CD4-positive, alpha-beta T cell treated with Interleukin-21 for 1 hour (primary cell): ENCODE data around the gene PIK3C2A.

ENCODE experiments used
- DNase-seq: peaks from one replicate; pipeline ENCODE4 v3.0.0-alpha.2; 2020

PIK3C2A gene

GRCh38 chr11:17214338-17214737, 6.6 kb upstream of the PIK3C2A start:
- DNase-seq, result no peak

- no peak for DNase-seq
Measured at GRCh38 chr11:17211286-17211685, 3.5 kb upstream of the PIK3C2A start.

DNA sequence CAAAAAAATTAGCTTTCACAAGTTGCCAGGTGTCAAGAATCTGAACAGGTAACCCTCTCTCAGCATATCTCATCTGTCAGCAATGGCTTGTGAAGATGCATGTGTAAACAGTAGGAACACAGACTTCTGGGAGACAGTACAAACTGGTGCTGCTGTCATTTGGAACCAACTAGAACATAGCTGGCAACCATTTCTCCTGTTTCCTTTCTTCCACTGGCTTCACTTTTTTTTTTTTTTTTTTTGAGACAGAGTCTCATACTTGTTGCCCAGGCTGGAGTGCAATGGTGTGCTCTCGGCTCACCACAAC, 2.1 kb upstream of the PIK3C2A start:
- DNase-seq, result no peak

DNA sequence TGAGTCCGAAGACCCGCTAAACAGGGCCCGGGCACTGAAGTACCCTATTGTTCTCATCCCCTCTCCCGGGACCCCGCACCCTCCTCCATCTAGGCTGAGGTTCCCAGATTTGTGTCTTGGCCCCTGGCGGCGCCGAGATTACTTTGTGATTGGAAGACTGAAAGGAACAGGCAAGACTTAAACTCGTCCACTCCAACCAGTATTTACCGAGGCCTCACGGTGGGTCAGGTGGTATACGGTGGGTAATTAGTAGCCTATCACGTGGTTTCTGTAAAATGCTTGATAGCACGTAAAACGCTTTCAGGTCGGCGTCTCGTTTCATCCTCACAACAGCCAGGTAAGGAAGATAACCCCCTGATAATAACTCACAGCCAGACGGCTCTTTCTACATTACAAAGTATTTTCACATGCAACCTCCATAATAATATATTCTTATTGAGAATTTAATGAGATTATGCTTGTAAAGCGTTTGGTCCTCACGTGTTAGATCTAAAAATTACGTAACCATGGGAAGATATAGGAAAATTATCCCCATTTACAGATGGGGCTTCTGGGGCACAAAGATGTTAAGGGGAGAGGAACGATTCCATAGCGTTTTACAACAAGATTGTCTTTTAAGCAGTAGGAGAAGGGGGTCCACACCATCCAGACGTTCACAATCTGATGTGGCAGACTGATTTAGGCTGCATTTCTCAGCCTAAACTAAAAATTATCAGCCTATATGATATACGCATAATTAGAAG, 642 bp upstream of the PIK3C2A start:
- peak; percentile 66 for DNase-seq

DNA sequence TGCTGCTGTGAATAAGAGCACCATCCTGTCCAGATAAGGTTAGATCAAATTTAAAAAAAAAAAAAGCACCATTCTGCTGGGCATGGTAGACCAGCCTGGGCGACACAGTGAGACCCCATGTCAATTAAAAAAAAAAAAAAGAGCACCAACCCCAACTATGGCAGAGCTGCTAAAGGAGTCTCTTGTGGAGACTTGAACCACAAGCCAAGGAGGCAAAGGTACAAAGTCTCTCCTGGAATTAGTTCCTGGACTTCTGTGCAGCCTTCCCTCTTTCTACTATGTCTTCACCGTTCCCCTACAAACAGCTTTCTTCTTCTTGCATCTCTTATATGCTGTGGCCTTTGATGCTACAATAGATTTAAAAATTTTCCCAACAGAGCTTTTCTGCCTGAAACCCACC, 1.3 kb downstream of the PIK3C2A start:
- no peak for DNase-seq

DNA sequence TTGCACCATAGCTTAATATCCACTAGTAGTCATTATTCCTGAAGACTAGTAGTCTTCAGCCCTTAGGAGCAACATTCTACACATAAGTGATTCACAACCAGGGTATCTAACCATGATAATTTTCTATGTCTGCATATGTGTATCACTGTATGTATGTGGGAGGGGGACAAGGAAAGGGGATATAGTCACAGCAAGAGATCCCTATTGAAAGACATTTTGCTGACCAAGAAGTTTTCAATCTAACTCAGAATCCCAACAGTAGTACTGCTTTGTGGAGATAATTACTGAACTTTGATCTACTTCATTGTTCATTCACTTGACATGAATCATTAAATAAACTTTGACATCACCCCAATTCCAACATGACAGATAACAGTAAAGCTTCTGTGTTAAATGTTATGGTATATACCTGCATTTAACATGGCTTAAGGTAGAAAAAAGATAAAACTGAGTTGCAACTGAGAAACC, 10.3 kb downstream of the PIK3C2A start:
- no peak for DNase-seq

DNA sequence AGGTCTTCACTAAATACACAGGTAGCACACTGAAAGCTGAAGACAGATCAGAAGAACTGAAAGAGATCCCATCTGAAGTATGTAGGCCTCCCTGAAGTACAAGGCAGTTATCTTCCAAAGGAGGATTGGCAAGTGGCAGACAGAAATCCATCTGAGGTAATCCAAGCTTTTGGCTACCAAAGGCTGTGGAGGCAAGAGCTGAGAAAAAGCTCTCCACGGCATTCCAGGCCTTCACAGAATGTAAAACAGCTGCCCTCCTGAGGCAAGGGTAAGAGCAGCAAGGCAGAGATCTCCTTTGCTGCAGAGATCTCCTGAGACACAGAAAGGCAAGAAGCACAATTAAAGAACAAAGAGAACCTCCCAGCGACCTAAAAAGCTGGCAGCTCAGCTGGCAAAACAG, 19.1 kb downstream of the PIK3C2A start:
- no peak for DNase-seq

DNA sequence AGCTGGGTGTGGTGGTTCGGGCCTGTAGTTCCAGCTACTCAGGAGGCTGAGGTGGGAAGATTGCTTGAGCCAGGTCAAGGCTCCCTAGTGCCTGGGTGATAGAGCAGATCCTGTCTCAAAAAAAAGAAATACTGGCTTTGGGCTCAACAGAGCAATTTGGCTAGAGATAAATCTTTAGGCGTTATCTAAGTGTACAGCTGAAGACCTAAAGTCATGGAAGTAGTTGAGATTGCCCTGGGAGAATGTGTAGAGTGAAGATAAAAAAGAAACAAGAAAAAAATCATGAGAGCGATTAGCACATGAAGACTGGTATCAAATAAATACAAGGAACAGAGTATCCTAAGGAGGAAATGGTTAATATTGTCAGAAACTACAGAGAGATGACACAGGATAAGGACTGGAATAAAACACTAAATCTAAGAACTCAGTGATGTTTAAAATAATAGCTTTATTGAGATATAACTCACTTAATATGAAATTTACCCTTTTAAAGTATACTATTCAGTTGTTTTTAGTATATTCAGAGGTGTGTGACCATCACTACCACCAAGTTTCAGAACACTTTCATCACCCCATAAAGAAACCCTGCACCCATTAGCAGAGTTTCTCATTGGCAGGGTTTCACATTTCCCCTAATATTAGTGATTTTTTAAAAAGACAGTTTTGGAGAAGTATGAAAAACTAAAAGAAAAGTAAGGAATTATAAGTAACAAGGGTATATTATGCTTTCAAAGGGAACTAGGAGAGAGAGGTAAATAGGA, 20.7 kb downstream of the PIK3C2A start:
- no peak for DNase-seq

GRCh38 chr11:17185938-17186337, 21.8 kb downstream of the PIK3C2A start:
- no peak for DNase-seq

DNA sequence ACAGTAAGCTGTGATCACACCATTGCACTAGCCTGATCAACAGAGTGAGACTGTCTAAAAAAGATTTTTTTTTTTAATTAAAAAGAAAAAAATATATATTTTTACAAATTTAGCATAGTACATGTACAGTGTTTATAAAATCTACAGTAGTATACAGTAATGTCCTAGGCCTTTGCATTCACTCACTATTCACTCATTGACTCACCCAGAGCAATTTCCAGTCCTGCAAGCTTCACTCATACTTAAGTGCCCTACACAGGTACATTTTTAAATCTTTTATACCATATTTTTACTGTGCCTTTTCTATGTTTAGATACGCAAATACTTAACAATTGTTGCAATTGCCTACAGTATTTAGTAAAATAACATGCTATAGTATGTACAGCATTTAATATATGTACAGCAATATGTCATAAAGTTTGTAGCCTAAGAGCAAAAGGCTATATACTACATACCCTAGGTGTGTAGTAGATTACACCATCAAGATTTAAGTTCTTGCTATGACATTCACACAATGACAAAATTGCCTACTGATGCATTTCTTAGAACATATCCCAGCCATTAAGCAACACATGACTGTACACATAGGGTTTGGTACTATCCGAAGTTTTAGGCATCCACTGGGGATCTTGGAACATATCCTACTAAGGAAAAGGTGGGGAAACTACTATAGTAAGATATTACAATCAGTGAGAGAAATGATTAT, 22.8 kb downstream of the PIK3C2A start:
- no peak for DNase-seq

DNA sequence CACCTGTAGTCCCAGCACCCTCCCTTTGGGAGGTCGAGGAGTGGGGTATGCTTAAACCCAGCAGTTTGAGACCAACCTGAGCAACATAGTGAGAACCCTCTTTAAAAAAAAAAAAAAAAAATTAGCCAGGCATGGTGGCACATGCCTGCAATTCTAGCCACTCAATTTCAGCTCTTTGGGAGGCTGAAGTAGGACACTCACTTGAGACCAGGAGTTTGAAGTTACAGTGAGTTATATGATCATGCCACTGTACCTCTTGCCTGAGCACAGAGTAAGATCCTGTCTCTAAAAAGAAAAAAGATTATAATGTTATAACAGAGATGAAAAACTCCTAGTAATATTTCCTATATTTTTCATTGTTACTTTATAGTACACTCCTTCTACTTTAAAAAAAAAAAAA, 23.9 kb downstream of the PIK3C2A start:
- no peak for DNase-seq

DNA sequence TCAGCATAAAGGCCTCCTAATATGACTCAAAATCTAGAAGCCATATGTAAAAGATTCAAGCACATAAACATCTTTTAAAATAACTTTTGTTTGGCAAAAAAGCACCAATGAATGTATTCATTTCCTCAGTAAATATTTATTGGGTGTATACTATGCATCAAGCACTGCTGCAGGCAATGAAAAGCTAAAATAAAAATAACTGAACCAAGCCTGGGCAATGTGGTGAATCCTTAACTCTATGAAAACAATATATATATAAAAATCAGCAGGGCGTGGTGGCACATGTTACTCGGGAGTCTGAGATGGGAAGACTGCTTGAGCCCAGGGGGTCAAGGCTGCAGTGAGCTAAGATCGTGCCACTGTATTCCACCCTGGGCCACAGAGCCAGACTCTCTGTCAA, 27.8 kb downstream of the PIK3C2A start:
- no peak for DNase-seq

DNA sequence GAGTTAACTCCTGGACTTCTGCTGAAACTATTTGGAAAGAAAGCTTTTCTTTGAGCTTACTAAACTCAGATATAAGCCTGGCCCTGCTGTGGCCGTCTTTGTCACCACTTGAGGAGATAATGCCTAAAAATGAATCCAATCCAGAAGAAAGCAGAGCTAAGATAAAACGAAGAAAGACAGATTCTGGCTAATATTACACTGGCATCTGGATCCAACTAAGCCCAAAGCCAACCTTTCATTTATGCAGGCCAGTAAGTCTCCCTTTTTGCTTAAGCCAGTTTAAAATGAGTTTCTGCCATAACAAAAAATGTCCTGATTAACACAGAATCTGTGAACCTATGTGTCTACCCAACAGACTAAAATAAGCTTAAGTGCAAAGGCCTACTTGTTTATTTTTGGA, 34.5 kb downstream of the PIK3C2A start:
- DNase-seq, result no peak

DNA sequence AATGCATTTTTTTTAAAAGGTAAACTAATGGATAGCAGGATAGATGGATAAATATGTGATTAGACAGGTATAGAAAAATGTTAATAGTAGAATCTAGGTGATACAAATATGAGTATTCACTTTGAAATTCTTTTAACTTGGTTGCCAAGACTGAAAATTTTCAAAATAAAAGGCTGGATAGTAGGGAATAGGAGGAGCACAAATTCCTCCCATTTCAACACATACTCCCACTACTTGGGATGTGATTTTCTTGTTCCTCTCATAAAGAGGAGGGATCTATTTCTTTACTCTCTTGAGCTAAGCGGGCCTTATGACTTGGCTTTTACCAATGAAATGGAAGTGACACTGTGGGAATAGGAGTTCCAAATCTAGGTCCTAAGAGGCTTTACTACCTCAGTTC, 35.9 kb downstream of the PIK3C2A start:
- no peak for DNase-seq

GRCh38 chr11:17171343-17171742, 36.4 kb downstream of the PIK3C2A start:
- no peak for DNase-seq

DNA sequence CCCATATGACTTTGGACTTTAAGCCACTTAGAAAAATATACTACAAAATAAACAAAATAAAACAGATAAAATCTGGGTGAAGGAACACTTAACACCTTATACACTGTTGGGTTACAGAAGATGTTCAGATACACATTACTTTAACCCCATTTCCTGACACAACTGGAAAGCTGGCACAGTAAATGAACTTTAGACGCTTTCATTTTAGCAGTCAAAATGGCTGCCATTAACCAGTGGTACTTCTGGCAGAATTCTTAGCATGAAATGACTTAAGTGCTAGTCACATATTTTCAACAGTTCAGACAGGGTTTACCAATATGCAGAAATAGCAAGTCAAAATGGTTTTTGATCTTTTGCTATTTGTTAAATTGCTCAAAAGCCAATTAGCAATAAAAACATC, 37.9 kb downstream of the PIK3C2A start:
- DNase-seq, result no peak

DNA sequence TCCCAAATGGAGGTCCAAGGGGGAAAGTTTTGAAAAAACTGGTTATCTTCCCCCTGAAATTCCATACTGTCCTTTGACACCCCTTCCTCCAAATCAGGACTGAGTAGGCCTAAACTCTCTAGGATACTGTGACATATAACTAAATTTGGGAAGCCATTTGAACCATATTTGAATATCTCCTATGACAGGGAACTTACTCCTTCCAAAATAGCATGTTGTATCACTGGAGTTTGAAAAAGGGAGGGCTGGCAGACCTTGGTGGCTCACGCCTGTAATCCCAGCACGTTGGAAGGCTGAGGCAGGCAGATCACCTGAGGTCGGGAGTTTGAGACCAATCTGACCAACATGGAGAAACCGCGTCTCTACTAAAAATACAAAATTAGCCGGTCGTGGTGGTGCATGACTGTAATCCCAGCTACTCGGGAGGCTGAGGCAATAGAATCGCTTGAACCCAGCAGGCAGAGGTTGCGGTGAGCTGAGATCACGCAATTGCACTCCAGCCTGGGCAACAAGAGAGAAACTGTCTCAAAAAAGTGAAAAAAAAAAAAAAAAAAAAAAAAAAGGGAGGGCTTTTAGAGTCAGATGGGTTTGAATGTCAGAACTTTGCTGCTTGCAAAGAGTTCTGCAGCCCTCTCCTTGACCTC, 42.4 kb downstream of the PIK3C2A start:
- DNase-seq, result no peak

DNA sequence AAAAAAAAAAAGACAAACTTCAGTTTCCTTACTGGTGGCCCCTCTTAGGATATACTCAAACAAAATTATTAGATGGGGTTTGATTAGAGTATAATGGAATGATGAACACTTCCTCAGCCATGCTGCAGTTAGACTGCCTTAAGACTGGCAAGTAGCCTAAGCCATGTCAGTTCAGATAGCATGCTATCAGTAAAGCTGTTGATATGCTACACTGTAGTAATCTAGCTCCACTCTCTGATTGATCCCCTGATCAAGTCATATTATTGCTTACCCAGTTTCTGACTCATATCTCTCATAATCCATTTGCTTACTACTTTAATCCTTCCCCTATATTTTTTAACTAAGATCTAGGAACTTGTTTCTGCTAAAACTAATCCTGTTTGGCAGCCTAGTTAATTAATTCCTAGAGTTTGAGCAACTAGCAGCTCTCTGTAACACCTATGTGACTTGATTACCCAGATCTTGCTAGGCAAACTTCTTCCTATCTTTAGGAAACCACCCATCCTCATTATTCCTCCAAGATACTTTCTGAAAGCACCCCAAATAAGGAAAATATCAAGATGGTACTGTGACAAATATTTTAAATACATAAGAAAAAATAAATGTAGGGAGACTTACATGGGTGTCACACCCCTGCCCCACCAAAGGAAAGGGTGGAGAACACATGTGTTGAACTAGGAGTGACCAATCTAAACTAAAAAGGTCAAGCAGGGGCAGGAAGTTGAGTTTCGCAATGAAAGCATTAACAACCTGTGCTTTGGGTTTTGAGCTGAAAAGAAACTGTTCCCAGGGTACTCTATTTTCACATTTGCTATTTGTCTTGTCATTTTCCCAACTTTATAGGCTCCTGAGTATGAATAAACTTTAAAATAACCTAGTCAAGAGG, 43.2 kb downstream of the PIK3C2A start:
- no peak for DNase-seq

DNA sequence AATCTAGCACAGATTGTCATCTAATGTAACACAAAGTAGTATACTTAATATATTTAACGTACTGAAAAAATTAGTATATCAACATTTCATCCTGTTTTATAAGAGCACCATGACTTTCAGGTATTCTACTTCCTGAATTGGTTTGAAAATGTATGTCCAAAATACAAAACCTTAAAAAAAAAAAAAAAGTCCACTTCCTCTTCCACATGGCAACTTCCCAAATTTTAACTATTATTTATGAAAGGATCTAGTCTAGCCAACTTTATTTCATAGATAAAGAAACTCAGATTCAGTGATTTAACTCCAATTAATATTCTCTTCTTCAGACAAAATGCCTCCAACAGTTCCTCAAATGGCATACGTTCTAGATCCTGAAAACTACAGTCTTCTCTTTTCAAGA, 44.0 kb downstream of the PIK3C2A start:
- DNase-seq, result no peak

GRCh38 chr11:17163291-17163690, 44.5 kb downstream of the PIK3C2A start:
- no peak for DNase-seq

DNA sequence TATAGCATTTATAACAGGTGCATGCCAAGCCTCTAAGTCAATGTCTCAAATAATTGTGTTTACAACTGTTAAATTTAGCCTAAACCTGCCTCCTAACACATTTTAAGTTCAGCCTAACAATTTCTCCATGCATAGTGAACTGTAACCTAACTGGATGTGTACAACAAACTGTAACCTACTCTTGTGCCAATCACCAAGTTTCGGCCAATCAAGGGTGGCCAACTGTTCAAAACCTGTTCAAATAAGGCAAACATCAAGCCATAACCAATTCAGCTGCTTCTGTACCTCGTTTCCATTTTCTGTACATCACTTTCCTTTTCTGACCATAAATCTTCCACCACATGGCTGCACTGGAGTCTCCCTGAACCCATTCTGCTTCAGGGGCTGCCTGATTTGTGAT, 45.4 kb downstream of the PIK3C2A start:
- DNase-seq, result no peak

GRCh38 chr11:17161515-17161914, 46.3 kb downstream of the PIK3C2A start:
- DNase-seq, result peak; percentile 9

- no peak for DNase-seq
Measured at GRCh38 chr11:17159441-17159840, 48.3 kb downstream of the PIK3C2A start.
